ENCODE data around the gene PRSS36.
"Not testable (repeated sequence)": the region's sequence is repeated elsewhere in the genome, so short reads cannot be mapped to it uniquely, and the experiment has no call there.

- not testable (repeated sequence) for TF ChIP-seq POLR2A, CTCF, POLR2AphosphoS5 (IDR thresholded peaks at IDR 0.05)
Measured at GRCh38 chr16:31170048-31170447, 20.2 kb upstream of the PRSS36 start.

Data from prostate gland (tissue), 2 donors.